ENCODE measurements around the gene NUDT15.
A peak's percentile ranks its signal among the peaks of the same experiment; 100 is the strongest.

The NUDT15 gene

DNA sequence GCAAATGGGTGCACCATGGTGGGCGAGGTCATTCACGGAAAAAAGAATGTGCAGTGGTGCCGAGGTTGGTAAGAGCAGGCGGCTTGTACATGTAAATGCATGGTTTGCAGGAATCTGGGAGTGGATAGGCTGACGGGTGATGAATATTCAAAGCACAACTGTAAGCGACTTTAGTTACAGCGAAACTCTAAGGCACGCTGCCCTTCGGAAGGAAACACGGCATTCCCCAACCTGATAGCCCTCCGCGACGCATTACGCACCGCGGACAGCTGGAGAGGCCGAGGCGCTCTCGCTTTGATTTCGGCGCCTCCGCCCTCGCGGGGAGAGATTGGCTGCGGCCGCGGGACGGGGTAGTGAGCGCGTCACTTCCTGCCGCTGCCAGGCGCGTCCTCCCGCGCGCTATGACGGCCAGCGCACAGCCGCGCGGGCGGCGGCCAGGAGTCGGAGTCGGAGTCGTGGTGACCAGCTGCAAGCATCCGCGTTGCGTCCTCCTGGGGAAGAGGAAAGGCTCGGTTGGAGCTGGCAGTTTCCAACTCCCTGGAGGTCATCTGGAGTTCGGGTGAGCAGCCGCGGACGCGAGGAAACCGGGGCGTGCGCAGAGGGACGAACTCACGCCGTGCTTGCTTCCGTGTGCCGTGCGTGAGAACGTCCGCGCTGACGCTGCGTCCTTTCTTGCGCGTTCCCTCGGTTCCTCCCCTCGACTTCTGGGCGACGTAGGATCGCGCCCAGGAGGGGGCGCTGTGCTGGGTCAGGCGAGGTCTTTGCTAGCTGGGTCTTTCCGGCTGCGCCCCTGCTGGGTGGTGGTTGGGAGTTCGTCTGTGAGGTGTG lies at the start of gene NUDT15 (continued):
- TF ChIP-seq ZNF394 (tag by site-specific recombination; IDR thresholded peaks at IDR 0.05; ENCODE audit: borderline replicate concordance) (no peak), ZNF292 (tag by site-specific recombination; IDR thresholded peaks at IDR 0.05; ENCODE audit: borderline replicate concordance, low read depth) (no peak), ZNF571 (tag by site-specific recombination; IDR thresholded peaks at IDR 0.05) (no peak), ZNF624 (tag by site-specific recombination; IDR thresholded peaks at IDR 0.05) (no peak), SETDB1 (IDR thresholded peaks at IDR 0.05; ENCODE audit: insufficient read length, low read length) (peak; percentile 55), KLF16 (tag by site-specific recombination; IDR thresholded peaks at IDR 0.05) (0 out of 2 replicates have a peak, but pooled peaks have one; percentile 67), ZBTB17 (tag by site-specific recombination; IDR thresholded peaks at IDR 0.05) (peak; percentile 84), ZFP3 (tag by site-specific recombination; IDR thresholded peaks at IDR 0.05; ENCODE audit: low read depth) (no peak), ZNF138 (tag by site-specific recombination; IDR thresholded peaks at IDR 0.05; ENCODE audit: borderline replicate concordance) (no peak), ZNF266 (tag by site-specific recombination; IDR thresholded peaks at IDR 0.05; ENCODE audit: low read depth) (no peak), ZNF433 (tag by site-specific recombination; IDR thresholded peaks at IDR 0.05; ENCODE audit: low read depth) (no peak), ZNF501 (tag by site-specific recombination; IDR thresholded peaks at IDR 0.05) (peak; percentile 99), ZNF623 (tag by site-specific recombination; IDR thresholded peaks at IDR 0.05) (no peak), ZNF19 (tag by site-specific recombination; IDR thresholded peaks at IDR 0.05; ENCODE audit: low read depth) (no peak)
- TF ChIP-seq, protein P1, sequence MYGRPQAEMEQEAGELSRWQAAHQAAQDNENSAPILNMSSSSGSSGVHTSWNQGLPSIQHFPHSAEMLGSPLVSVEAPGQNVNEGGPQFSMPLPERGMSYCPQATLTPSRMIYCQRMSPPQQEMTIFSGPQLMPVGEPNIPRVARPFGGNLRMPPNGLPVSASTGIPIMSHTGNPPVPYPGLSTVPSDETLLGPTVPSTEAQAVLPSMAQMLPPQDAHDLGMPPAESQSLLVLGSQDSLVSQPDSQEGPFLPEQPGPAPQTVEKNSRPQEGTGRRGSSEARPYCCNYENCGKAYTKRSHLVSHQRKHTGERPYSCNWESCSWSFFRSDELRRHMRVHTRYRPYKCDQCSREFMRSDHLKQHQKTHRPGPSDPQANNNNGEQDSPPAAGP (tag by site-specific recombination; IDR thresholded peaks at IDR 0.05): peak; percentile 88; the same call in 1 of the 2 replicates
- TF ChIP-seq, protein P2, sequence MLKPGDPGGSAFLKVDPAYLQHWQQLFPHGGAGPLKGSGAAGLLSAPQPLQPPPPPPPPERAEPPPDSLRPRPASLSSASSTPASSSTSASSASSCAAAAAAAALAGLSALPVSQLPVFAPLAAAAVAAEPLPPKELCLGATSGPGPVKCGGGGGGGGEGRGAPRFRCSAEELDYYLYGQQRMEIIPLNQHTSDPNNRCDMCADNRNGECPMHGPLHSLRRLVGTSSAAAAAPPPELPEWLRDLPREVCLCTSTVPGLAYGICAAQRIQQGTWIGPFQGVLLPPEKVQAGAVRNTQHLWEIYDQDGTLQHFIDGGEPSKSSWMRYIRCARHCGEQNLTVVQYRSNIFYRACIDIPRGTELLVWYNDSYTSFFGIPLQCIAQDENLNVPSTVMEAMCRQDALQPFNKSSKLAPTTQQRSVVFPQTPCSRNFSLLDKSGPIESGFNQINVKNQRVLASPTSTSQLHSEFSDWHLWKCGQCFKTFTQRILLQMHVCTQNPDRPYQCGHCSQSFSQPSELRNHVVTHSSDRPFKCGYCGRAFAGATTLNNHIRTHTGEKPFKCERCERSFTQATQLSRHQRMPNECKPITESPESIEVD (tag by site-specific recombination; IDR thresholded peaks at IDR 0.05): no peak
- TF ChIP-seq, protein P3, sequence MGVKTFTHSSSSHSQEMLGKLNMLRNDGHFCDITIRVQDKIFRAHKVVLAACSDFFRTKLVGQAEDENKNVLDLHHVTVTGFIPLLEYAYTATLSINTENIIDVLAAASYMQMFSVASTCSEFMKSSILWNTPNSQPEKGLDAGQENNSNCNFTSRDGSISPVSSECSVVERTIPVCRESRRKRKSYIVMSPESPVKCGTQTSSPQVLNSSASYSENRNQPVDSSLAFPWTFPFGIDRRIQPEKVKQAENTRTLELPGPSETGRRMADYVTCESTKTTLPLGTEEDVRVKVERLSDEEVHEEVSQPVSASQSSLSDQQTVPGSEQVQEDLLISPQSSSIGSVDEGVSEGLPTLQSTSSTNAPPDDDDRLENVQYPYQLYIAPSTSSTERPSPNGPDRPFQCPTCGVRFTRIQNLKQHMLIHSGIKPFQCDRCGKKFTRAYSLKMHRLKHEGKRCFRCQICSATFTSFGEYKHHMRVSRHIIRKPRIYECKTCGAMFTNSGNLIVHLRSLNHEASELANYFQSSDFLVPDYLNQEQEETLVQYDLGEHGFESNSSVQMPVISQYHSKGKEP (tag by site-specific recombination; IDR thresholded peaks at IDR 0.05): peak; percentile 33
- TF ChIP-seq, protein P4, sequence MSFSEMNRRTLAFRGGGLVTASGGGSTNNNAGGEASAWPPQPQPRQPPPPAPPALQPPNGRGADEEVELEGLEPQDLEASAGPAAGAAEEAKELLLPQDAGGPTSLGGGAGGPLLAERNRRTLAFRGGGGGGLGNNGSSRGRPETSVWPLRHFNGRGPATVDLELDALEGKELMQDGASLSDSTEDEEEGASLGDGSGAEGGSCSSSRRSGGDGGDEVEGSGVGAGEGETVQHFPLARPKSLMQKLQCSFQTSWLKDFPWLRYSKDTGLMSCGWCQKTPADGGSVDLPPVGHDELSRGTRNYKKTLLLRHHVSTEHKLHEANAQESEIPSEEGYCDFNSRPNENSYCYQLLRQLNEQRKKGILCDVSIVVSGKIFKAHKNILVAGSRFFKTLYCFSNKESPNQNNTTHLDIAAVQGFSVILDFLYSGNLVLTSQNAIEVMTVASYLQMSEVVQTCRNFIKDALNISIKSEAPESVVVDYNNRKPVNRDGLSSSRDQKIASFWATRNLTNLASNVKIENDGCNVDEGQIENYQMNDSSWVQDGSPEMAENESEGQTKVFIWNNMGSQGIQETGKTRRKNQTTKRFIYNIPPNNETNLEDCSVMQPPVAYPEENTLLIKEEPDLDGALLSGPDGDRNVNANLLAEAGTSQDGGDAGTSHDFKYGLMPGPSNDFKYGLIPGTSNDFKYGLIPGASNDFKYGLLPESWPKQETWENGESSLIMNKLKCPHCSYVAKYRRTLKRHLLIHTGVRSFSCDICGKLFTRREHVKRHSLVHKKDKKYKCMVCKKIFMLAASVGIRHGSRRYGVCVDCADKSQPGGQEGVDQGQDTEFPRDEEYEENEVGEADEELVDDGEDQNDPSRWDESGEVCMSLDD (tag by site-specific recombination; IDR thresholded peaks at IDR 0.05): no peak
- TF ChIP-seq, protein P5, sequence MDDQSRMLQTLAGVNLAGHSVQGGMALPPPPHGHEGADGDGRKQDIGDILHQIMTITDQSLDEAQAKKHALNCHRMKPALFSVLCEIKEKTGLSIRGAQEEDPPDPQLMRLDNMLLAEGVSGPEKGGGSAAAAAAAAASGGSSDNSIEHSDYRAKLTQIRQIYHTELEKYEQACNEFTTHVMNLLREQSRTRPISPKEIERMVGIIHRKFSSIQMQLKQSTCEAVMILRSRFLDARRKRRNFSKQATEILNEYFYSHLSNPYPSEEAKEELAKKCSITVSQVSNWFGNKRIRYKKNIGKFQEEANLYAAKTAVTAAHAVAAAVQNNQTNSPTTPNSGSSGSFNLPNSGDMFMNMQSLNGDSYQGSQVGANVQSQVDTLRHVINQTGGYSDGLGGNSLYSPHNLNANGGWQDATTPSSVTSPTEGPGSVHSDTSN (CRISPR knock-in tag; IDR thresholded peaks at IDR 0.05): no peak; the same call in 1 of the 2 replicates
- TF ChIP-seq, protein P6, sequence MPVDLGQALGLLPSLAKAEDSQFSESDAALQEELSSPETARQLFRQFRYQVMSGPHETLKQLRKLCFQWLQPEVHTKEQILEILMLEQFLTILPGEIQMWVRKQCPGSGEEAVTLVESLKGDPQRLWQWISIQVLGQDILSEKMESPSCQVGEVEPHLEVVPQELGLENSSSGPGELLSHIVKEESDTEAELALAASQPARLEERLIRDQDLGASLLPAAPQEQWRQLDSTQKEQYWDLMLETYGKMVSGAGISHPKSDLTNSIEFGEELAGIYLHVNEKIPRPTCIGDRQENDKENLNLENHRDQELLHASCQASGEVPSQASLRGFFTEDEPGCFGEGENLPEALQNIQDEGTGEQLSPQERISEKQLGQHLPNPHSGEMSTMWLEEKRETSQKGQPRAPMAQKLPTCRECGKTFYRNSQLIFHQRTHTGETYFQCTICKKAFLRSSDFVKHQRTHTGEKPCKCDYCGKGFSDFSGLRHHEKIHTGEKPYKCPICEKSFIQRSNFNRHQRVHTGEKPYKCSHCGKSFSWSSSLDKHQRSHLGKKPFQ (tag by site-specific recombination; IDR thresholded peaks at IDR 0.05): no peak
- TF ChIP-seq, protein P7, sequence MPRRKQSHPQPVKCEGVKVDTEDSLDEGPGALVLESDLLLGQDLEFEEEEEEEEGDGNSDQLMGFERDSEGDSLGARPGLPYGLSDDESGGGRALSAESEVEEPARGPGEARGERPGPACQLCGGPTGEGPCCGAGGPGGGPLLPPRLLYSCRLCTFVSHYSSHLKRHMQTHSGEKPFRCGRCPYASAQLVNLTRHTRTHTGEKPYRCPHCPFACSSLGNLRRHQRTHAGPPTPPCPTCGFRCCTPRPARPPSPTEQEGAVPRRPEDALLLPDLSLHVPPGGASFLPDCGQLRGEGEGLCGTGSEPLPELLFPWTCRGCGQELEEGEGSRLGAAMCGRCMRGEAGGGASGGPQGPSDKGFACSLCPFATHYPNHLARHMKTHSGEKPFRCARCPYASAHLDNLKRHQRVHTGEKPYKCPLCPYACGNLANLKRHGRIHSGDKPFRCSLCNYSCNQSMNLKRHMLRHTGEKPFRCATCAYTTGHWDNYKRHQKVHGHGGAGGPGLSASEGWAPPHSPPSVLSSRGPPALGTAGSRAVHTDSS (tag by site-specific recombination; IDR thresholded peaks at IDR 0.05): no peak
- TF ChIP-seq, protein P8, sequence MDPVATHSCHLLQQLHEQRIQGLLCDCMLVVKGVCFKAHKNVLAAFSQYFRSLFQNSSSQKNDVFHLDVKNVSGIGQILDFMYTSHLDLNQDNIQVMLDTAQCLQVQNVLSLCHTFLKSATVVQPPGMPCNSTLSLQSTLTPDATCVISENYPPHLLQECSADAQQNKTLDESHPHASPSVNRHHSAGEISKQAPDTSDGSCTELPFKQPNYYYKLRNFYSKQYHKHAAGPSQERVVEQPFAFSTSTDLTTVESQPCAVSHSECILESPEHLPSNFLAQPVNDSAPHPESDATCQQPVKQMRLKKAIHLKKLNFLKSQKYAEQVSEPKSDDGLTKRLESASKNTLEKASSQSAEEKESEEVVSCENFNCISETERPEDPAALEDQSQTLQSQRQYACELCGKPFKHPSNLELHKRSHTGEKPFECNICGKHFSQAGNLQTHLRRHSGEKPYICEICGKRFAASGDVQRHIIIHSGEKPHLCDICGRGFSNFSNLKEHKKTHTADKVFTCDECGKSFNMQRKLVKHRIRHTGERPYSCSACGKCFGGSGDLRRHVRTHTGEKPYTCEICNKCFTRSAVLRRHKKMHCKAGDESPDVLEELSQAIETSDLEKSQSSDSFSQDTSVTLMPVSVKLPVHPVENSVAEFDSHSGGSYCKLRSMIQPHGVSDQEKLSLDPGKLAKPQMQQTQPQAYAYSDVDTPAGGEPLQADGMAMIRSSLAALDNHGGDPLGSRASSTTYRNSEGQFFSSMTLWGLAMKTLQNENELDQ (tag by site-specific recombination; IDR thresholded peaks at IDR 0.05; ENCODE audit: low read depth): no peak
